Mononuclear cell (primary cell): Measurements from ENCODE around the gene RASGRF1. TPM values are rescaled to one million over a fixed set of nuclear protein-coding genes. Genes with fewer than 3 reads are reported as not detected.

Experiments
- H3K27me3 ChIP-seq: 2 replicates; pipeline ENCODE4 v1.6.0; 2011; ENCODE audit warnings: low read length, control low read depth; ENCODE audit not compliant: insufficient read depth
- H3K4me1 ChIP-seq: 2 replicates; pipeline ENCODE4 v1.5.1; 2011; ENCODE audit warnings: mild to moderate bottlenecking, low read length, control low read depth; ENCODE audit not compliant: insufficient read depth
- H3K4me3 ChIP-seq: 2 replicates; pipeline ENCODE4 v1.5.1; 2011; ENCODE audit warnings: mild to moderate bottlenecking, low read length, moderate library complexity
- H3K9me3 ChIP-seq: 2 replicates; pipeline ENCODE4 v1.5.1; 2011; ENCODE audit warnings: low read depth, mild to moderate bottlenecking, control low read depth, low read length
- total RNA-seq: library from RNA; depleted of rRNA; stranded (reverse); fragments of >200 nt; gene quantifications from one replicate; pipeline ENCODE4 v1.2.3, GENCODE V29; 2012

RASGRF1 gene
- total RNA-seq, 1 donor: not detected

- H3K9me3 ChIP-seq: no peaks in the 10 kb centered on the region
- no peaks in the 10 kb centered on the region for H3K27me3 ChIP-seq
- H3K4me3 ChIP-seq: no peak overlapping the region
- no peaks in the 10 kb centered on the region for H3K4me1 ChIP-seq
Measured at GRCh38 chr15:79042213-79042928, 48.2 kb downstream of the RASGRF1 start.

GRCh38 chr15:79041601-79042168, 48.9 kb downstream of the RASGRF1 start:
- Histone ChIP-seq H3K4me1 (no peaks in the 10 kb centered on the region), H3K27me3 (peaks cover 2% of the 10 kb centered on the region), H3K4me3 (no peak overlapping the region), H3K9me3 (no peaks in the 10 kb centered on the region)

GRCh38 chr15:79037848-79038247, 52.7 kb downstream of the RASGRF1 start:
- Histone ChIP-seq H3K4me1 (no peaks in the 10 kb centered on the region), H3K9me3 (no peaks in the 10 kb centered on the region), H3K27me3 (peaks cover 2% of the 10 kb centered on the region), H3K4me3 (no peak overlapping the region)

- H3K4me1 ChIP-seq: no peaks in the 10 kb centered on the region
Measured at GRCh38 chr15:79036323-79036722, 54.3 kb downstream of the RASGRF1 start.

GRCh38 chr15:79035814-79036213, 54.8 kb downstream of the RASGRF1 start:
- H3K4me3 ChIP-seq: no peak overlapping the region
- H3K9me3 ChIP-seq: no peaks in the 10 kb centered on the region
- H3K27me3 ChIP-seq: peaks cover 2% of the 10 kb centered on the region
- H3K4me1 ChIP-seq: no peaks in the 10 kb centered on the region

More at GRCh38 chr15:79036323-79036722, 54.3 kb downstream of the RASGRF1 start:
- H3K9me3 ChIP-seq: no peaks in the 10 kb centered on the region
- H3K4me3 ChIP-seq: no peak overlapping the region
- H3K27me3 ChIP-seq: peaks cover 2% of the 10 kb centered on the region

GRCh38 chr15:79035111-79035601, 55.4 kb downstream of the RASGRF1 start:
- Histone ChIP-seq H3K4me1 (no peaks in the 10 kb centered on the region), H3K27me3 (peaks cover 2% of the 10 kb centered on the region), H3K9me3 (no peaks in the 10 kb centered on the region), H3K4me3 (no peak overlapping the region)

GRCh38 chr15:79034284-79034683, 56.3 kb downstream of the RASGRF1 start:
- Histone ChIP-seq H3K9me3 (no peaks in the 10 kb centered on the region), H3K4me1 (no peaks in the 10 kb centered on the region), H3K27me3 (peaks cover 2% of the 10 kb centered on the region), H3K4me3 (no peak overlapping the region)

GRCh38 chr15:79032656-79033055, 57.9 kb downstream of the RASGRF1 start:
- Histone ChIP-seq H3K9me3 (no peaks in the 10 kb centered on the region), H3K4me3 (no peak overlapping the region), H3K4me1 (no peaks in the 10 kb centered on the region), H3K27me3 (peaks cover 2% of the 10 kb centered on the region)

- Histone ChIP-seq H3K9me3 (no peaks in the 10 kb centered on the region), H3K27me3 (peaks cover under 1% of the 10 kb centered on the region), H3K4me1 (no peaks in the 10 kb centered on the region), H3K4me3 (no peak overlapping the region)
Measured at GRCh38 chr15:79031821-79032220, 58.8 kb downstream of the RASGRF1 start.

GRCh38 chr15:79031201-79031600, 59.4 kb downstream of the RASGRF1 start:
- Histone ChIP-seq H3K27me3 (no peaks in the 10 kb centered on the region), H3K4me3 (no peak overlapping the region), H3K9me3 (no peaks in the 10 kb centered on the region), H3K4me1 (no peaks in the 10 kb centered on the region)

- no peak overlapping the region for H3K4me3 ChIP-seq
- H3K9me3 ChIP-seq: no peaks in the 10 kb centered on the region
- H3K4me1 ChIP-seq: no peaks in the 10 kb centered on the region
- no peaks in the 10 kb centered on the region for H3K27me3 ChIP-seq
Measured at GRCh38 chr15:79030470-79030869, 60.1 kb downstream of the RASGRF1 start.

GRCh38 chr15:79028411-79028964, 62.1 kb downstream of the RASGRF1 start:
- H3K9me3 ChIP-seq: no peaks in the 10 kb centered on the region
- no peaks in the 10 kb centered on the region for H3K27me3 ChIP-seq

GRCh38 chr15:79027532-79028410, 62.8 kb downstream of the RASGRF1 start:
- Histone ChIP-seq H3K27me3 (no peaks in the 10 kb centered on the region), H3K4me3 (no peak overlapping the region), H3K4me1 (no peaks in the 10 kb centered on the region), H3K9me3 (no peaks in the 10 kb centered on the region)

More at GRCh38 chr15:79028411-79028964, 62.1 kb downstream of the RASGRF1 start:
- no peaks in the 10 kb centered on the region for H3K4me1 ChIP-seq
- H3K4me3 ChIP-seq: no peak overlapping the region

GRCh38 chr15:79025802-79026201, 64.8 kb downstream of the RASGRF1 start:
- Histone ChIP-seq H3K9me3 (no peaks in the 10 kb centered on the region), H3K4me3 (no peak overlapping the region), H3K4me1 (no peaks in the 10 kb centered on the region)

GRCh38 chr15:79025201-79025600, 65.4 kb downstream of the RASGRF1 start:
- no peak overlapping the region for H3K4me3 ChIP-seq
- H3K9me3 ChIP-seq: no peaks in the 10 kb centered on the region
- no peaks in the 10 kb centered on the region for H3K4me1 ChIP-seq
- H3K27me3 ChIP-seq: no peaks in the 10 kb centered on the region

More at GRCh38 chr15:79025802-79026201, 64.8 kb downstream of the RASGRF1 start:
- H3K27me3 ChIP-seq: no peaks in the 10 kb centered on the region
